Measurements from ENCODE around the gene EDDM13. TPM values are rescaled to one million over a fixed set of nuclear protein-coding genes. Genes with fewer than 3 reads are reported as not detected.
"Not testable (repeated sequence)": the region's sequence is repeated elsewhere in the genome, so short reads cannot be mapped to it uniquely, and the experiment has no call there.

Gene EDDM13
- total RNA-seq, 4 donors from 2014 or later = 6.0 to 25.8 (median 11.4) TPM

DNA sequence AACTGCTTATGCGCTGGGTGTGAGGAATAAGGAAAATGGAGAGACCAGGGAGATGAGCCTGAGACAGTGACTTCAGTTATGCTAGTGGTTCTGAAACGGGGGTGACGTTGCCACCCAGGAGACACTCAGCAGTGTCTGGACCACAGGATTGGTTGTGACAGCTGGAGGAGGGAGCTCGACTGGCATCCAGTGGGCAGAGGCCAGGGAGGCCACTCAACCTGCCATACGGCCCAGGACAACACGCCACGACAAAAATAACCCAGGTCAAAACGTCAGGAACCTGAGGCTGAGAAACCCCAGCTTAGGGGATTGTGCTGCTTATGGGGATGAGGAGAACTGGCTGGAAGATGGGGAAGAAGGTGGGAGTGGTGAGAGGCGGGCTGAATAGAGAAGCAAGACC, 31.7 kb downstream of the EDDM13 start:
- Histone ChIP-seq H3K36me3 (peaks cover 17% of the 10 kb centered on the region), H3K4me3 (no peak overlapping the region), H3K27me3 (no peaks in the 10 kb centered on the region), H3K27ac (no peak overlapping the region), H3K9me3 (no peaks in the 10 kb centered on the region), H3K4me1 (no peaks in the 10 kb centered on the region)
- TF ChIP-seq CTCF (IDR thresholded peaks at IDR 0.05) = no peak
- TF ChIP-seq POLR2A (IDR thresholded peaks at IDR 0.05) = no peak
- no peak for TF ChIP-seq EP300 (IDR thresholded peaks at IDR 0.05)
- no peak for TF ChIP-seq POLR2AphosphoS5 (IDR thresholded peaks at IDR 0.05)
- WGBS = 88% methylated on average over 9 of the region's 9 CpGs
- no peak for DNase-seq (ENCODE audit: low spot score in 2 of 2)

DNA sequence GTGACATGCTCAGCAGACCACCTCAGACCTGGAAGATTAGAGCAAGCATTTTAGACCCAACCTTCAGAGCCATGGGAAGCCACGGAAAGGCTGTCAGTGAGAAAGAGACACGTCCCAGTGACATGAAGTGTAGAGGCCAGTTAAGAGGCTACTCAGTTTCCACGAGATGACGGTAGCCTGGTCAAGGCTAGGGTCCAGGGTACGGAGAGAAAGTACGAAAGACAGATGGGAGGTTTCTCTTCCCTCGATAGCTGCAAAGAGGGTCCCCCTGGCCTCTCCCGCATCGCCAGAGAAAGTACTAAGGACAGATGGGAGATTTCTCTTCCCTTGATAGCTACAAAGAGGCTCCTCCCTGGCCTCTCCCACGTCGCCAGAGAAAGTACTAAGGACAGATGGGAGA, 33.5 kb downstream of the EDDM13 start:
- TF ChIP-seq POLR2AphosphoS5 (IDR thresholded peaks at IDR 0.05) = no peak
- TF ChIP-seq POLR2A (IDR thresholded peaks at IDR 0.05) = no peak
- TF ChIP-seq CTCF (IDR thresholded peaks at IDR 0.05) = no peak
- TF ChIP-seq EP300 (IDR thresholded peaks at IDR 0.05) = no peak
- no peak overlapping the region for H3K27ac ChIP-seq
- 86% methylated on average over 11 of the region's 11 CpGs for WGBS

DNA sequence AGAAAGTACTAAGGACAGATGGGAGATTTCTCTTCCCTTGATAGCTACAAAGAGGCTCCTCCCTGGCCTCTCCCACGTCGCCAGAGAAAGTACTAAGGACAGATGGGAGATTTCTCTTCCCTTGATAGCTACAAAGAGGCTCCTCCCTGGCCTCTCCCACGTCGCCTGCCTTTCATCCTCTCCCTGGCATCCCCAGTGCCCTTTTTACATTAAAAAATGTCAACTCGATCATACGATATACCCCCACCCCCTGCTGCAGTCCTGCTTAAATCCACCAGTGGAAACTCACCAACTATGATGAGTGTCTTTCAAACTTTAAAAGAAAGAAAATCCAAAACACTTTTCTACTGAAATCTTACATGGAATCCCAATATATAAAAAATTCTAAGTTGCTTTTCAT, 34.5 kb downstream of the EDDM13 start:
- not testable (repeated sequence) for DNase-seq (ENCODE audit: low spot score in 2 of 2); H3K27ac ChIP-seq; H3K27me3 ChIP-seq; H3K4me3 ChIP-seq; H3K4me1 ChIP-seq; H3K9me3 ChIP-seq
- H3K36me3 ChIP-seq = peaks cover 17% of the 10 kb centered on the region
- whole genome bisulfite sequencing = 73% methylated on average over 6 of the region's 6 CpGs

More for the DNA sequence above, 33.5 kb downstream of the EDDM13 start:
- Histone ChIP-seq H3K4me3 (no peak overlapping the region), H3K9me3 (no peaks in the 10 kb centered on the region), H3K27me3 (no peaks in the 10 kb centered on the region), H3K36me3 (peaks cover 17% of the 10 kb centered on the region), H3K4me1 (peaks cover 3% of the 10 kb centered on the region)
- DNase-seq (ENCODE audit: low spot score in 2 of 2) = no peak

- H3K36me3 ChIP-seq = peaks cover 17% of the 10 kb centered on the region
- DNase-seq (ENCODE audit: low spot score in 2 of 2) = no peak
- no peaks in the 10 kb centered on the region for H3K9me3 ChIP-seq
- H3K27ac ChIP-seq = no peak overlapping the region
- WGBS = 80% methylated on average over 7 of the region's 7 CpGs
- H3K4me1 ChIP-seq = peaks cover 7% of the 10 kb centered on the region
- no peaks in the 10 kb centered on the region for H3K27me3 ChIP-seq
- TF ChIP-seq POLR2A (IDR thresholded peaks at IDR 0.05) (no peak), EP300 (IDR thresholded peaks at IDR 0.05) (no peak), POLR2AphosphoS5 (IDR thresholded peaks at IDR 0.05) (no peak), CTCF (IDR thresholded peaks at IDR 0.05) (no peak)
- no peak overlapping the region for H3K4me3 ChIP-seq
These were observed 36.2 kb downstream of the EDDM13 start for GRCh38 chr19:56308792-56309191.

GRCh38 chr19:56309511-56310185, 37.1 kb downstream of the EDDM13 start:
- no peak for DNase-seq (ENCODE audit: low spot score in 2 of 2)
- WGBS = 72% methylated on average over 11 of the region's 11 CpGs
- no peak for TF ChIP-seq POLR2AphosphoS5 (IDR thresholded peaks at IDR 0.05)
- peak; percentile 15 to 71 for TF ChIP-seq CTCF (IDR thresholded peaks at IDR 0.05)
- no peak for TF ChIP-seq EP300 (IDR thresholded peaks at IDR 0.05)

DNA sequence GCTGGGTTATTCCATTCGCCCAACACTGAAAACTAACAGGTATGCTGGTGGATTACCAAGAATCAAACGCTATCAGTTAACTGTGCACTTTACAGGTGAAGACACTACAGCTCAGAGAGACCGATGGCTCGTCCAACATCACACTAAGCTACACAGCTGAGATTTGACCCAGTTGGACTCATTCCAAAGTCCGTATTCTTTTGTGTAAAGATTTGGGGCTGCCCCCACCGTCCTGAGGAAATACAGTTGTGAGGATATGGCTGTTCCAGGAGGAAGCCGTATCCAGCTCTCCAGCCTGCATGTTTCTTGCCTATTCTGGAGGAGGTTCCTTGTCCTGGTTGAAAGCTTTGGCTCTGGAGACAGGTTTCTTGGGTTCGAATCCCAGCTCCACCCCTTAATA, 37.9 kb downstream of the EDDM13 start:
- WGBS = 94% methylated on average over 7 of the region's 8 CpGs
- Histone ChIP-seq H3K27me3 (no peaks in the 10 kb centered on the region), H3K36me3 (peaks cover 4% of the 10 kb centered on the region), H3K9me3 (no peaks in the 10 kb centered on the region), H3K4me1 (peaks cover 12% of the 10 kb centered on the region), H3K27ac (no peak overlapping the region), H3K4me3 (no peak overlapping the region)
- no peak for TF ChIP-seq CTCF (IDR thresholded peaks at IDR 0.05)
- no peak for TF ChIP-seq POLR2A (IDR thresholded peaks at IDR 0.05)
- TF ChIP-seq POLR2AphosphoS5 (IDR thresholded peaks at IDR 0.05) = no peak
- DNase-seq (ENCODE audit: low spot score in 2 of 2) = no peak

More at GRCh38 chr19:56309511-56310185, 37.1 kb downstream of the EDDM13 start:
- H3K27me3 ChIP-seq = no peaks in the 10 kb centered on the region
- H3K9me3 ChIP-seq = no peaks in the 10 kb centered on the region
- no peak overlapping the region for H3K27ac ChIP-seq
- peaks cover 11% of the 10 kb centered on the region for H3K36me3 ChIP-seq
- H3K4me3 ChIP-seq = no peak overlapping the region
- H3K4me1 ChIP-seq = peaks cover 10% of the 10 kb centered on the region
